ENCODE results near the gene MYB.

DNA sequence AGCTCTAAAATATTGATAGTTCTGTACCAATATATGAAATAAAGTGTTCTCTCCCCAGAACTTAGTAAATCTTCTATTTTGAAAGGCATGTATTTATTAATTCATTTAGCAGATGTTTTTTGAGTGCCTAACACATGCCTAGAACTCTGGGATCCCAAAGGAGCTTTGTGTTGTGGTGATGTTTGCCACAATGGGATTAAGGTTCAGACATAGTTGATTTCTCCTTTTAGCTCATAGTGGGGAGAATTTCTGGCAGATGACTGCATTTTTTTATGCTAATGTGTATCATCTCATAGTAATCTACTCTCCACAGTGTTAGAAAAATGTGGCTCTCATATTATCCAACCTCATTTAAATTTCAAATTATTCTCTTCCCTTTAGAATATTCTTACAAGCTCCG lies 21.7 kb downstream of the MYB start:
- TF ChIP-seq, protein P1, sequence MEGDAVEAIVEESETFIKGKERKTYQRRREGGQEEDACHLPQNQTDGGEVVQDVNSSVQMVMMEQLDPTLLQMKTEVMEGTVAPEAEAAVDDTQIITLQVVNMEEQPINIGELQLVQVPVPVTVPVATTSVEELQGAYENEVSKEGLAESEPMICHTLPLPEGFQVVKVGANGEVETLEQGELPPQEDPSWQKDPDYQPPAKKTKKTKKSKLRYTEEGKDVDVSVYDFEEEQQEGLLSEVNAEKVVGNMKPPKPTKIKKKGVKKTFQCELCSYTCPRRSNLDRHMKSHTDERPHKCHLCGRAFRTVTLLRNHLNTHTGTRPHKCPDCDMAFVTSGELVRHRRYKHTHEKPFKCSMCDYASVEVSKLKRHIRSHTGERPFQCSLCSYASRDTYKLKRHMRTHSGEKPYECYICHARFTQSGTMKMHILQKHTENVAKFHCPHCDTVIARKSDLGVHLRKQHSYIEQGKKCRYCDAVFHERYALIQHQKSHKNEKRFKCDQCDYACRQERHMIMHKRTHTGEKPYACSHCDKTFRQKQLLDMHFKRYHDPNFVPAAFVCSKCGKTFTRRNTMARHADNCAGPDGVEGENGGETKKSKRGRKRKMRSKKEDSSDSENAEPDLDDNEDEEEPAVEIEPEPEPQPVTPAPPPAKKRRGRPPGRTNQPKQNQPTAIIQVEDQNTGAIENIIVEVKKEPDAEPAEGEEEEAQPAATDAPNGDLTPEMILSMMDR (IDR thresholded peaks at IDR 0.05; ENCODE audit: control extremely low read depth in 1 of 3, insufficient read depth in 1 of 3, low read depth in 1 of 3, low read length in 3 of 3) = no peak
- TF ChIP-seq YY1 (IDR thresholded peaks at IDR 0.05; ENCODE audit: low read depth, low read length) (no peak), ASH2L (IDR thresholded peaks at IDR 0.05; ENCODE audit: low read length) (no peak), ZNF274 (IDR thresholded peaks at IDR 0.05; ENCODE audit: borderline replicate concordance, extremely low read depth, low read length) (no peak), MAFK (IDR thresholded peaks at IDR 0.05; ENCODE audit: low read depth, low read length) (no peak), POLR2A (IDR thresholded peaks at IDR 0.05; ENCODE audit: control extremely low read depth in 1 of 2, low read depth in 2 of 2, low read length in 2 of 2) (no peak), POLR2AphosphoS5 (IDR thresholded peaks at IDR 0.05; ENCODE audit: low read depth, low read length) (no peak), RXRA (IDR thresholded peaks at IDR 0.05; ENCODE audit: insufficient read depth, low read depth, low read length) (no peak), RAD21 (IDR thresholded peaks at IDR 0.05 in 1 of 2, conservative IDR thresholded peaks at IDR 0.05 in 1 of 2; ENCODE audit: low read depth in 2 of 2, low read length in 2 of 2) (no peak), SP1 (IDR thresholded peaks at IDR 0.05; ENCODE audit: low read depth, low read length) (no peak)
- TF ChIP-seq, protein P2, sequence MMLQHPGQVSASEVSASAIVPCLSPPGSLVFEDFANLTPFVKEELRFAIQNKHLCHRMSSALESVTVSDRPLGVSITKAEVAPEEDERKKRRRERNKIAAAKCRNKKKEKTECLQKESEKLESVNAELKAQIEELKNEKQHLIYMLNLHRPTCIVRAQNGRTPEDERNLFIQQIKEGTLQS (IDR thresholded peaks at IDR 0.05; ENCODE audit: insufficient read depth, low read depth, low read length) = no peak
- TF ChIP-seq, protein P3, sequence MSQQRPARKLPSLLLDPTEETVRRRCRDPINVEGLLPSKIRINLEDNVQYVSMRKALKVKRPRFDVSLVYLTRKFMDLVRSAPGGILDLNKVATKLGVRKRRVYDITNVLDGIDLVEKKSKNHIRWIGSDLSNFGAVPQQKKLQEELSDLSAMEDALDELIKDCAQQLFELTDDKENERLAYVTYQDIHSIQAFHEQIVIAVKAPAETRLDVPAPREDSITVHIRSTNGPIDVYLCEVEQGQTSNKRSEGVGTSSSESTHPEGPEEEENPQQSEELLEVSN (IDR thresholded peaks at IDR 0.05) = no peak

Measured in H1 (cell line).